NCI-H1436 treated with DMSO at 0.1 percent for 48 hours (cell line): Measurements from ENCODE around the gene KIAA0232.
"Not testable (repeated sequence)": the region's sequence is repeated elsewhere in the genome, so short reads cannot be mapped to it uniquely, and the experiment has no call there.

Source experiments
- DNase-seq: peaks from one replicate; lab custom pipeline; 2025; lab: John Stamatoyannopoulos, UW

The KIAA0232 gene

GRCh38 chr4:6754481-6755087 is 27.9 kb upstream of the KIAA0232 start:
- no peak for DNase-seq

DNA sequence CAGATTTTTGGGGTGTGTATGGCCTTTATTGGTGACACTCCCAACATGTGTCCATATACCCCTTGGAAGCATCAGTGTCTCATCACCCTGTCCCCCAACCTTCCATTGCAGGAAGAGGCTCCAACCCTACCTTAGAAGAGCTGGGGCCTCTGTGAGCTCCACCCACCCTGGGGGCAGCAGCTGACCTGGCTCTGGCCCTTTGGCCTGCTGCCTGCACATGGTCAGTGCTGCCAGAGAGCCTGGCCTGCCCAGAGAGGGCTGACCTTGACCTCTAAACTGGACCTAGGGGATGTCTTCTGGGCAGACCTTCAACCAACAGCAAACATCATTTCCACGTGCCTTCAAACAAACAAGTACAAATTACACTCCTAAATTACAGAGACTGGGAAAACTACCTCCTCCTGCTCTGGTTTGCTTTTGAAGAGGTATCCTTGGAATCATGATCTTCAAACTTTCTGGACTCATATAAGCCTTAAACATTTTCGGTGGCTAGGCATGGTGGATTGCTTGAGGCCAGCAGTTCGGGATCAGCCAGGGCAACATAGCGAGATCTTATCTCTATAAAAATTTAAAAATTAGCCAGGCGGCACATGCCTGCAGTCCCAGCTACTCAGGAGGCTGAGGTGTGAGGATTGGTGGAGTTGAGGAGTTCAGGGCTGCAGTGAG is 27.3 kb upstream of the KIAA0232 start:
- no peak for DNase-seq

DNA sequence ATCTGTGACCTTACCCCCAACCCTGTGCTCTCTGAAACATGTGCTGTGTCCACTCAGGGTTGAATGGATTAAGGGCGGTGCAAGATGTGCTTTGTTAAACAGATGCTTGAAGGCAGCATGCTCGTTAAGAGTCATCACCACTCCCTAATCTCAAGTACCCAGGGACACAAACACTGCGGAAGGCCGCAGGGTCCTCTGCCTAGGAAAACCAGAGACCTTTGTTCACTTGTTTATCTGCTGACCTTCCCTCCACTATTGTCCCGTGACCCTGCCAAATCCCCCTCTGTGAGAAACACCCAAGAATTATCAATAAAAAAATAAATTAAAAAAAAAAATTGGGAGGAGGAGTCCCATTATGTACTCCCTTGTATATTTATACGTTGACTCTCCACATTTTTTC is 26.2 kb upstream of the KIAA0232 start:
- DNase-seq: not testable (repeated sequence)

DNA sequence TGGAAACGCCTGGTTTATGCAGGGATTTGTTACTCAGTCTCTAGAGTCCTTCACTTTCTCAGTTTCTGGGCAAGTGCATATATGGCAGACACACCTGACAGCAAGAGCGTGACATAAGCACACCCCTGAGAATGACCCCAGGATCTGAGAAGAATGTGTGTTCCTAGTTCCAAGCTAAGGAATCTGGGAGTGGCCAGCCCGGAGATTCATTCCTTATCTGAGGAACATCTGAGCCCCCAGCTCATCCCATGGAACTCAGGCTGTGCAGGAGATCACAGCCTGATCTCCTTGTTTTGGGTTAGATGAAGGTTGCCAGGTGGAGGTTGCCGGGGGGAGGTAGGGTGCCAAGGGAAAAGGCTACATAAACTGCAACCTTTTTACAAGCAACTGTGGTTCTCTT is 23.8 kb upstream of the KIAA0232 start:
- DNase-seq: no peak

DNA sequence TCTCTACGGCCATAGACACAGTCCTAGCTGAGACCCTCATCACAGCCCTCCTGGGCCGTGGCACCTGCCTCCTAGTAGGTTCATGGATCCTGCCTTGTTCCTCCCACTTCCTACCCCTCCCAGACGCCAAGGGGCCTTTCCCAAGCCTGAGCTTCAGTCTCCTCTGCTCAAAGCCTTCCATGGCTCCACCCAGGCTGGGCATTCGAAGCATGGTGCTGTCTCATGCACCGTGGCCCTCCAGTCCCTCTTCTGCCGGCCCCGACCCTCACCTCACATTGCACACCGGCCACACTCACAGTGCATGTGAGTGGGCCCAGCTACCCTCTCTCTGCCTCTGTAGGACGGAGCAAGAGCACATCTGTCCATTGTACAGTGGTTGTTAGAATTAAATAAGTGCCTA is 21.7 kb upstream of the KIAA0232 start:
- no peak for DNase-seq

DNA sequence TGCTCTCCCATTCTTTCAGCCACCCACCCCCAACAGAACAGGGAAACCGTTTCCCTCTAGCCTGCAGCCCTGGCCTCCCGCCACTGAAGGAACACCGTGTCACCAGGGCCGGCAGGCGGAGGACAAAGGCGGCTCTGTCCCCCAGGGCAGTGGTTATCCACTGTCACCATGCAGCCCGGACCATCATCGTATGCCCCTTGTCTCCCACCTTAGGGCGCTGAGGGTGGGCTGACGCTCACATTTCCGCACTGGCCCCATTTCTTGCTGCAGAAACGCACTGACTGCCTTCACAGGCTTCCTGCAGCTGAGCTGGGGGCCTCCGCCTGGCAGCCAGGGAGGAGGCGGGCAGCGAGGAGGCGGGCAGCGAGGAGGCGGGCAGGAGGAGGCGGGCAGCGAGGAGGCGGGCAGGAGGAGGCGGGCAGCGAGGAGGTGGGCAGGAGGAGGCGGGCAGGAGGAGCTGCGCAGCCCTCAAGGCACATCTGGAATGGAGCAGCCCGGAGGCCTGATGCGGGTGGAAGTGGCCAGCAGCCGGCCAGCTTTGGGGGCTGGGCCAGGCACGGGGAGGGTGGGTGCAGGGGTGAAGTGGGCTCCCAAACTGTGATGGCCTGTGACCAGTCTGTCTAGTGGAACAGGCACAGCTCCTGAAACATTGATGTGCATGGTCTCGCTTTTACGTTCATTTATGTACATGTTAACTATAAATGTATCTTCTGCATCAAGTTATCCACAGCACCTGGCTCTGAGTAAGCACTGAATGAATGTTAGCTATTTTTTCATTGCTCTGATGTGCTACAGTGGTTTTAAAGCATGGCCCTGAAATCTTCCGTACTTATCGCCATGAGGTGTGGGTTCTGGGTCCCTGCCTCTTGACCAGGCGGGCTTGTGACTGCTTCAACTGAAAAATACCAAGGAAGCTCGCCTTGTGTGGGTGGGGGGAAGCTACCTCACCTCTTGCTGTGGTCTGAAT is 20.6 kb upstream of the KIAA0232 start:
- no peak for DNase-seq

- no peak for DNase-seq
Measured at GRCh38 chr4:6763330-6763851, 19.1 kb upstream of the KIAA0232 start.

DNA sequence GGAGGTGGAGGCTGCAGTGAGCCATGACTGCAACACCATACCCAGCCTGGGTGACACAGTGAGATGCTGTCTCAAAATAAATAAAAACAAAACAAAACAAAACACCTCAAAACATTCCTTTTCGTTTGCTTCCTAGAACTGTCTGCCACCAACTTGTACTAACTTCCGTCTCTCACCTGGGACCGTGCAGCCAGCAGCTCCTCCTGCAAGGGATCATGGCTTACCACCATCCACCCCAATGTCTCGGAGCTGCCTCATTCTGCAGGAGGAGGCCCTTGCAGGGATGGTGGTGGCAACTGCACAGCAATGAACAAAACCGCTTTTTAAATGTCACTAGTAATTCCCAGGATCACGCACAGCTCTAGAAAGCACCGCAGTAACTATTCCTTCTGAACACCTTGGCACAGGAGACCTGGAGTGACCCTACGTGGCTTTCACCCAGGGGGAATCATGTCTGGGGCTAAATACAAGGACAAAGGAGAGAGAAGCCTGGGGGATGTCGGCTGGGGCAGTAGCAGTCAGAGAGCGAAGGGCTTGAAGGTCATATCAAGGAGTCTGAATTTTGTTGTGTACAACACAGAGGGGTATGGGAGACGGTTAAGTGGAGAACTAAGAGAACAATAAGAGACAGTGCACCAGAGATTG is 17.4 kb upstream of the KIAA0232 start:
- no peak for DNase-seq

DNA sequence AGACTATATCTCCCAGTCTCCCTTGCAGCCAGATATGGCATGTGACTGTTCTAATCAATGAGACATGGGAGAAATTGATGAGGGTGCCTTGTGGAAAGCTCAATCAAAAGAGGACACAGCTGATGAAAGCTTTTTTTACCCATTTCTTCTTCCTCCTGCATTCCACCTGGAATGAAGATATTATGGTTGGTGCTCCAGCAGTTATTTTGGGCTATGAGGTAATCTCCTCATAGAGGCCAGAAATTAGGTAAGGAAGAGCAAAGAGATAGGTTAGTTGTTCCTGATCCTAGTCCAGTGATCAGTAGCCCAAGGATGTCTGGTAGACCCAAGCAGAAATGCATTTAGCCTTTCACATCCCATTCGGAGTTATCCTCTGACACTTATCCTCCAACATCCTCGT is 16.8 kb upstream of the KIAA0232 start:
- no peak for DNase-seq

DNA sequence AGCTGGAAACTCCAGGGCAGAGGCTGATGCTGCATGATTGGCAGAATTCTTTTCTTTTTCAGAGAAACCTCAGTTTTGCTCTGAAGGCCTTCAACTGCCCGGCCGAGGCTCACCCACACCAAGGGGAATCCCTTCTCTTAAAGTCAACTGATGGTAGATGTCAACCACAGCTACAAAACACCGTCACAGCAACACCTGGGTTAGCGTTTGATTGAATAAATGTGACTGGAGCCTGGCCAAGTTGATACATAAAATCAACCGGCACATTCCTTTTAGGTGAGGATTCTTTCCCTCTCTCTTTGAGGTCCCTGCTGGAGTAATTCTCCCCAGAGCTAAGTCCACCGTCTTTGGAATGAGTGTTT is 15.2 kb upstream of the KIAA0232 start:
- DNase-seq: no peak

DNA sequence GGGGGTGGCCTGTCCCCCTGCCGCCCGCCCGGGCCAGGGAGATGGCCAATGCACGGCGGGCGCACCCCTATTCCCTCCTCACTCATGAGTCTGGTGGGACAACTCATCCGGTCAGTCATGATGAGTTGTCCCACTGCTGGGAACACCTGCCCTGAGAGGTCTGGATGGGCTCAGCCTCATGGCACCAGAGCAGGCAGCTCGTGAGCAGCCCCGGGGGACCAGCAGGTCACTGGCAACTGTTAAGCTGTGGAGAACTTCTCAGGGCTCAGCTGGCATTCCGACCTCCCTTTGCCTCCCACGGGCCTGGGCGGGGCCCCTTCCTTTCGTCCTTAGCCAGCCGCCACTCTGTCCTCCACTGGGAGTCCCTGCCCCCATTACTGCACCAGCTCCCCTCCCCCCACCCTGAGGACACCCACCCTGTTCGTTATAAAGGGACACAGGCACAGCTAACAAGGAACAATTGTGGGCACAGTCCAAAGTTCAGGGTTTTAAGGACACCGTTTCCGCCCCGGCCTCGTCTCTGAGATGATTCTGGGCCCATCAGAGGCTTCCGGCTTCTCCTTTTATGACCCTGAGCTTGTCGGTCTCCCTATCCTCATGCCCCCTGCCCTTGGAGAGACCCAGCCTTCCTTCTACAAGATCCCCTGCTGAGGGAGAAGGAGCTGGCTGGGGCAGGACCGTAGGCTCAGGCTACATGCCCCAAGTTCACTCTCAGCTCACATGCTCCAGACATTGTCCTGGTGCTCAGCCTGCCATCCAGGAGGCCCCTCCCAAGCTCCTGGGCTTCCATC is 14.6 kb upstream of the KIAA0232 start:
- DNase-seq: no peak

DNA sequence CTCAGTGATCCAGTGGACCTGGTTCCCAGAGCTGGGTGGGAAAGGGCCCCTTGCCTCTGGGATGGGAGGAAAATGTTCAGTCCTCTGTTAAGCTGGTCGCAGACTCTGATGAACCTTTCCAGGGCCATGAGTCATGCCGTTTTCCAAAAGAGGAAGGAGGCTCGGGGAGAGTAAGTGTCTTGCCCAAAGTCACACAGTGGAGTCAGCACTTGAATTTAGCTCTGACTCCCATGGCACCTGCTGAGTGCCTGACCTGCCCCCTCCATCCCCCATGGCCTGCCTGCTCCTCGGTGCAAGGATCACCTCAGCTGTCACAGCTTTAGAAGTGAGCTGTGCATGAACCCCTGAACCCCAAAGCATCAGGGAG is 14.0 kb upstream of the KIAA0232 start:
- no peak for DNase-seq

- DNase-seq: no peak
Measured at GRCh38 chr4:6769233-6769988, 13.1 kb upstream of the KIAA0232 start.

- no peak for DNase-seq
Measured at GRCh38 chr4:6769989-6770420, 12.5 kb upstream of the KIAA0232 start.

DNA sequence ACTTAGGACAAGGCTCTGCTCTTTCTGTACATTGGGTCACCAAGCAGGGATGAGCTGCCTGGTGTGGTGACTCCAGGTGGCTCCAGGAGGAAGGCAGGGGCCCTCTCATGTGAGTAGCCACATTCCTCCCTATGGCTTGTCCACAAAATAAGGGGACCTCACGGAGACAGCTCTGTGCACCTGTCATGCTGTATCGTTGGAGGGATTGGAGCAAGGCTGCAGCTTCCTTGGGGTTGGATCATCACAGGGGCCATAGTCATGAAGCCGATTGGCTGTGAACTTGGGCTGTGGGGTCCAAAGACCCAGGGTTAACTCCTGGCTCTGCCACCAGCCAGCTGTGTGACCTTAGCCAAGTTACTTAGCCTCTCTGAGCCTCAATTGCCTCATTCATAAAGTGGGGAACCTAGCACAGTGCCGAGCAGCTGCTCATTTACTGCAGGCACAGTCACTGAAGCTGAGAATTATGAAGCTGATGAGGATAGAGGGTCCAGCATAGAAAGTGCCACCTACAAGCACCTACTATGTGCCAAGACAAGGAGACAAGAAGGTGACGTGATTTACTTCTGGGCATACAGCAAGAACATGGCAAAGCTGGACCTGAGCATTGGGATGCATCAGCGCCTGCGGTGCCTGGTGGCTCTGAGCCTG is 11.8 kb upstream of the KIAA0232 start:
- DNase-seq: no peak

DNA sequence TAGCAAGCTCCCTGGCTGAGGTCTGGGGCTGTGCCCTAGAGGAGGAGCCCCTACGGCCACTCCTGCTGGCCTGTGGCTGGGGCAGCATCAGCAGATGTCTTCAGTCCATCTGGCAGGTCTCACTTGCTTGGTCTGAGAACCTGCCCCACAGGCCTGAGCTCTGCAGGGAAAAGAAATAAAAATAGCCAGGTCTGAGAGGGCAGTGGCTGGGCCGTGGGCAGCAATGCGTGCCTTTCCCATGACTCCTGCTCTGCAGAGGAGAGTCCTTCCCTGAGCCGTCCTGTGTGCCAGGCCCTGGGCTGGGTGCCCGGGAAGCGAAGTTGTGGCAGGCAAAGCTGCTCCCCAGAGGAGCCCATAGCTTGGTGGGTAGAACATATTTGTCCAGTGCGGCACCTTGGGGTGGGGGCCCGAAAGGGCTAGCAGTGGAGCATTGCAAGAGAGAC is 11.3 kb upstream of the KIAA0232 start:
- DNase-seq: no peak

DNA sequence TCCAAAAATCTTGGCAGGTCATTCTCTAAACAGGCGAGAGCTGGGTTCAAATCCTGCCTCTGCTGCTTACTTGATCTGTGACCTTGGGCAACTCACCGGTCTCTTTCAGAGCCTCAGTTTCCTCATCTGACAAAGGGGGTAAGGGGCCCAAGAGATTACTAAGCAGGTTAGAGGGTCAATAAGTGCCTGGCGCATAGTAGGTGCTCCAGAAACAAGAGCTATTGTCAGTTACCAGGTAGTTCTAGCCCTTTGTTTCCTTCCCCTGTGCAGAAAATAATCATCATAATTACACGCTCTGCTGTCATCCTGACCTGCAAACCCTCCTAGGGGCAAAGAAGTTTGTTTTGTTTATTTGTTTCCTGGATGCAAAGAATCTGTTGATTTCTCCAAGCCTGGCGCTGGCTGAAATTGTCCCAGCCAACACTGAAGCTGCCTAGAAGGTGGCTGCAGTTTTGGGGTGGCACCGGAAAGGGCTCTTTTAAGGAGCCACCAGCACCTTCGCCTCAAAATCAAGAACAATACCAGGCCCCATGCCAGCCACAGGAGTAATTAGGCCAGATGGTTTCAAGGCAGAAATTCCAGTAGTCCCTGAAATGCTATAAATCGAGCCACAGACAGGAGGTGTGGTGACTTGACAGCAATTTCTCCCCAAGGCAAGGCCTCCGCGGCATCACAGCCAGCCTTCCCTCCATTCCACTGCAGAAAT is 10.2 kb upstream of the KIAA0232 start:
- no peak for DNase-seq

GRCh38 chr4:6773106-6773505 is 9.4 kb upstream of the KIAA0232 start:
- DNase-seq: no peak
